ENCODE results near the gene SERPINB5. TPM values are rescaled to one million over a fixed set of nuclear protein-coding genes. Genes with fewer than 3 reads are reported as not detected.

Gene SERPINB5, protein sequence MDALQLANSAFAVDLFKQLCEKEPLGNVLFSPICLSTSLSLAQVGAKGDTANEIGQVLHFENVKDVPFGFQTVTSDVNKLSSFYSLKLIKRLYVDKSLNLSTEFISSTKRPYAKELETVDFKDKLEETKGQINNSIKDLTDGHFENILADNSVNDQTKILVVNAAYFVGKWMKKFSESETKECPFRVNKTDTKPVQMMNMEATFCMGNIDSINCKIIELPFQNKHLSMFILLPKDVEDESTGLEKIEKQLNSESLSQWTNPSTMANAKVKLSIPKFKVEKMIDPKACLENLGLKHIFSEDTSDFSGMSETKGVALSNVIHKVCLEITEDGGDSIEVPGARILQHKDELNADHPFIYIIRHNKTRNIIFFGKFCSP
- total RNA-seq (under 1 TPM in 1 of 6 donors, not detected in 5; 0.44 TPM), polyA plus RNA-seq (not detected)

DNA sequence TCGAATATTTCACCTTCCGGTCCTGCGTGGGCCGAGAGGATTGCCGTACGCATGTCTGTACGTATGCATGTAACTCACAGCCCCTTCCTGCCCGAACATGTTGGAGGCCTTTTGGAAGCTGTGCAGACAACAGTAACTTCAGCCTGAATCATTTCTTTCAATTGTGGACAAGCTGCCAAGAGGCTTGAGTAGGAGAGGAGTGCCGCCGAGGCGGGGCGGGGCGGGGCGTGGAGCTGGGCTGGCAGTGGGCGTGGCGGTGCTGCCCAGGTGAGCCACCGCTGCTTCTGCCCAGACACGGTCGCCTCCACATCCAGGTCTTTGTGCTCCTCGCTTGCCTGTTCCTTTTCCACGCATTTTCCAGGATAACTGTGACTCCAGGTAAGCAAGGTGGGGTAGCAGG lies at the start of gene SERPINB5:
TSS of gene SERPINB5 (plus strand) at position 291 of the 400 bp plus-strand sequence. CDS start 7,471 bp downstream, outside the sequence.
- DNase-seq (peak in 1 of 6 donors; percentile 18), FAIRE-seq (no peak), ATAC-seq (peak in 1 of 4 donors; percentile 44)
- Histone ChIP-seq H3K4me1 (no peaks in the 10 kb centered on the region), H3K27me3 (no peaks in the 10 kb centered on the region), H3K4me3 (no peak within 1 kb of the TSS), H3K27ac (no peak within 1 kb of the TSS), H3K9me3 (no peaks in the 10 kb centered on the region), H3K36me3 (no peaks in the 10 kb centered on the region)
- TF ChIP-seq, protein P1, sequence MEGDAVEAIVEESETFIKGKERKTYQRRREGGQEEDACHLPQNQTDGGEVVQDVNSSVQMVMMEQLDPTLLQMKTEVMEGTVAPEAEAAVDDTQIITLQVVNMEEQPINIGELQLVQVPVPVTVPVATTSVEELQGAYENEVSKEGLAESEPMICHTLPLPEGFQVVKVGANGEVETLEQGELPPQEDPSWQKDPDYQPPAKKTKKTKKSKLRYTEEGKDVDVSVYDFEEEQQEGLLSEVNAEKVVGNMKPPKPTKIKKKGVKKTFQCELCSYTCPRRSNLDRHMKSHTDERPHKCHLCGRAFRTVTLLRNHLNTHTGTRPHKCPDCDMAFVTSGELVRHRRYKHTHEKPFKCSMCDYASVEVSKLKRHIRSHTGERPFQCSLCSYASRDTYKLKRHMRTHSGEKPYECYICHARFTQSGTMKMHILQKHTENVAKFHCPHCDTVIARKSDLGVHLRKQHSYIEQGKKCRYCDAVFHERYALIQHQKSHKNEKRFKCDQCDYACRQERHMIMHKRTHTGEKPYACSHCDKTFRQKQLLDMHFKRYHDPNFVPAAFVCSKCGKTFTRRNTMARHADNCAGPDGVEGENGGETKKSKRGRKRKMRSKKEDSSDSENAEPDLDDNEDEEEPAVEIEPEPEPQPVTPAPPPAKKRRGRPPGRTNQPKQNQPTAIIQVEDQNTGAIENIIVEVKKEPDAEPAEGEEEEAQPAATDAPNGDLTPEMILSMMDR (IDR thresholded peaks at IDR 0.05), result no peak
- WGBS, 2 donors, result 84 to 87% methylated on average over 21 of the region's 21 CpGs
- intact Hi-C loops (cut with DNase I), result no loop called here

DNA sequence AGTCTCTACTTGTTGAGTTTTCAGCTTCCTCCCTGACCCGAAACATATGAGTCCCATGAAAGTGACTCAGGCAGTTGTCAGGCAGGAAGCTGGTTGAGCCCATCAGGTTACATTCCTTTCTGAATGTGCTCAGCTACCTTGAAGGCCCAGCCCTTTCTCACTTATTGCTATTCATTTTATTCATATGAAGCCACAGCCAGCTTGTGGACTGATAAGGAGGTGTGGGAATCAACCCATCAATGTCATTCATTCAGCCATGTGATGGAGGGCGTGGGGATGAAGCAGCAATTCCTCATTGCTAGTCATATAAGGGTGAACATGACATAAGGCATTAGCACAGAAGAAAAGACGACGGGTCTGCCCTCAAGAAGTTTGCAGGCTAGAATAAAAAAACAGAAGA lies 49.2 kb upstream of the SERPINB5 start:
- WGBS, 2 donors, result 62 to 73% methylated on average over 4 of the region's 4 CpGs
- ATAC-seq (peak in 1 of 4 donors; percentile 19), FAIRE-seq (no peak), DNase-seq (no peak)
- H3K9me3 ChIP-seq, result no peaks in the 10 kb centered on the region
- H3K27ac ChIP-seq, result no peak overlapping the region
- H3K36me3 ChIP-seq, result no peaks in the 10 kb centered on the region
- intact Hi-C loops (cut with DNase I), result no loop called here
- TF ChIP-seq, protein P1 (IDR thresholded peaks at IDR 0.05), result no peak
- no peaks in the 10 kb centered on the region for H3K27me3 ChIP-seq
- H3K4me1 ChIP-seq, result no peaks in the 10 kb centered on the region
- no peak overlapping the region for H3K4me3 ChIP-seq

DNA sequence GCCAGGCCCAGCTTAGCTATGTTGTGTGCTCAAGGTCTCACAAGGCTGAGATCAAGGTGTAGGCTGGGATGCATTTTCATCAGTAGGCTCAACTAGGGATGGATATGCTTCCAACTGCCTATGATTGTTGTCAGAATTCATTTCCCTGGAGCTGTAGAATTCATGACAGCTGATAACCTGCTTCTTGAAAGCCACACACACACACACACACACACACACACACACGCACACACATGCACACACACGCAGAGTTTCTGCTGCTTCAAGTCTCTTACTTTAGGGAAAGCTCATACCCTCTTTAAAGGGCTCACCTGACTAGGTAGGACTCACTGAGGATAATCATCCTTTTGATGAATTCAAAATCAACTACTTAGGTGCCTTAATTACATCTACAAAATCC lies 46.2 kb upstream of the SERPINB5 start:
- intact Hi-C loops (cut with DNase I), result no loop called here
- ATAC-seq, result no peak

DNA sequence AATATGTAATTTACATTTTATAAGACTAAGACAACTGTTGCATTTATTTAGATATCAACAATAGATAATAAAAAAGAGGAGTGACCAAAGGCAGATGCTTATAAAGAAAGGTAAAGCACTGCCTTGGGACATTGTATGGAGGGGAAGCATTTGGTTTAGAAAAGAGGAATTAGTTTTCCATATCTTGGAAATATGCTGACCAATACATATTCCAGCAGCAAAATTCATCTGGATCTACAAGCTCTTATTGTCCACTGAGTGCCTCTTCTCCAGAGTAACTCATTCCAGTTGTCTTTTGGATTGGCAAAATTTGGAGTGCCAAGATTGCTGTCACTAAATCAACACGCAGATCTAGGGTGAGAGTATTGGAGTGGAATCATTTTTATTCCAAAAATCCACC lies 45.6 kb upstream of the SERPINB5 start:
- Histone ChIP-seq H3K9me3 (no peaks in the 10 kb centered on the region), H3K36me3 (no peaks in the 10 kb centered on the region), H3K27ac (no peak overlapping the region), H3K4me3 (no peak overlapping the region), H3K4me1 (no peaks in the 10 kb centered on the region), H3K27me3 (no peaks in the 10 kb centered on the region)
- intact Hi-C loops (cut with DNase I), result no loop called here
- 36 to 44% methylated on average over 1 of the region's 1 CpG for WGBS, 2 donors
- no peak for FAIRE-seq
- TF ChIP-seq, protein P1 (IDR thresholded peaks at IDR 0.05), result no peak
- no peak for DNase-seq
- ATAC-seq, result no peak

More for the DNA sequence above, 46.2 kb upstream of the SERPINB5 start:
- Histone ChIP-seq H3K36me3 (no peaks in the 10 kb centered on the region), H3K27me3 (no peaks in the 10 kb centered on the region), H3K27ac (no peak overlapping the region), H3K9me3 (no peaks in the 10 kb centered on the region), H3K4me1 (no peaks in the 10 kb centered on the region), H3K4me3 (no peak overlapping the region)
- TF ChIP-seq, protein P1 (IDR thresholded peaks at IDR 0.05), result no peak
- FAIRE-seq (no peak), DNase-seq (no peak)
- 35 to 44% methylated on average over 2 of the region's 2 CpGs for WGBS, 2 donors

DNA sequence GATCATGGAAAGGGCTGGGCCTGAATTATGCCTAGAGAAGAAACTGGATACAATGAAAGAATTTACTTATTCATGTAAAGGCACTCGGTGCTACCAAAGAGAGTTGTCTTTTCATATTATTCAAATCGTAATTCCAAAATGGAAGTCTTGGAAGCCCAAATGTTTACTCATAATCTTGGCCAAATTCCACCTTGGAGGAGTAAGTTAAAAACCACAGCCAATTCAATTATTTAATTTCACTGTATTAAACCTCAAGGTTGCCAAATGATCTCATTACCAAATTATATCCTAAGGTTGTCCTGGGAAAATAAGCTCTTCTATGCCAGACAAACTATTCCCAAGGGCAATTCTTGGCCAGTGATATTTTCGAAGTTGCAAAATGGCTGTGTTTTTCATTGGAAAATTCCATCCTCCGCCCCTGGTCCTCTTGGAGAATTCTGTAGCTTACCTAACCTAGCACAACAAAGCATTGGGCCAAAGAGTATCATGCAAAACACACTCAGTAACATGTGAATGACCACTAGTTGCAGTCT lies 43.4 kb upstream of the SERPINB5 start:
- TF ChIP-seq, protein P1 (IDR thresholded peaks at IDR 0.05), result no peak
- H3K36me3 ChIP-seq, result no peaks in the 10 kb centered on the region
- ATAC-seq (peak in 1 of 4 donors; percentile 43), DNase-seq (no peak), FAIRE-seq (no peak)
- no peaks in the 10 kb centered on the region for H3K4me1 ChIP-seq
- H3K4me3 ChIP-seq, result no peak overlapping the region
- H3K27me3 ChIP-seq, result no peaks in the 10 kb centered on the region
- no peaks in the 10 kb centered on the region for H3K9me3 ChIP-seq
- intact Hi-C loops (cut with DNase I), result no loop called here
- 43 to 59% methylated on average over 4 of the region's 4 CpGs for WGBS, 2 donors
- no peak overlapping the region for H3K27ac ChIP-seq

Measured in pancreas (tissue), 10 donors.